GM12875 (cell line): Measurements from ENCODE around the gene PIGR.

Experiments
- H3K4me3 ChIP-seq: one replicate; pipeline ENCODE4 v1.5.1; 2011; ENCODE audit warnings: low read depth, low read length, control low read depth
- CTCF ChIP-seq: IDR thresholded peaks from 2 replicates; pipeline ENCODE4 v1.5.1; 2011; ENCODE audit warnings: low read depth, mild to moderate bottlenecking, control low read depth, inconsistent platforms, low read length, moderate library complexity, borderline replicate concordance; ENCODE audit not compliant: insufficient read depth

Gene PIGR

GRCh38 chr1:206897175-206897574, 49.1 kb downstream of the PIGR start, which contains the start of gene IL24:
IL24 (plus strand) TSS chr1:206897443; CDS start chr1:206897833, 390 bp downstream.
- H3K4me3 ChIP-seq, result no peak within 1 kb of the TSS
- TF ChIP-seq CTCF, result no peak

- no peak for TF ChIP-seq CTCF
- H3K4me3 ChIP-seq, result no peak overlapping the region
Observed at GRCh38 chr1:206896261-206896660, 50.0 kb downstream of the PIGR start.

GRCh38 chr1:206895837-206896242, 50.4 kb downstream of the PIGR start:
- H3K4me3 ChIP-seq, result no peak overlapping the region
- TF ChIP-seq CTCF, result no peak

- TF ChIP-seq CTCF, result no peak
Observed at GRCh38 chr1:206895325-206895724, 50.9 kb downstream of the PIGR start.

GRCh38 chr1:206893380-206893779, 52.9 kb downstream of the PIGR start:
- no peak for TF ChIP-seq CTCF
- no peak overlapping the region for H3K4me3 ChIP-seq

More at GRCh38 chr1:206895325-206895724, 50.9 kb downstream of the PIGR start:
- H3K4me3 ChIP-seq, result no peak overlapping the region

- no peak for TF ChIP-seq CTCF
- no peak overlapping the region for H3K4me3 ChIP-seq
Observed at GRCh38 chr1:206892351-206892984, 53.8 kb downstream of the PIGR start.

- no peak for TF ChIP-seq CTCF
Observed at GRCh38 chr1:206891412-206891811, 54.9 kb downstream of the PIGR start.

More at GRCh38 chr1:206891412-206891811, 54.9 kb downstream of the PIGR start:
- no peak overlapping the region for H3K4me3 ChIP-seq
